ENCODE results near the gene OR6B3.
"Not testable (repeated sequence)": the region's sequence is repeated elsewhere in the genome, so short reads cannot be mapped to it uniquely, and the experiment has no call there.

The OR6B3 gene

DNA sequence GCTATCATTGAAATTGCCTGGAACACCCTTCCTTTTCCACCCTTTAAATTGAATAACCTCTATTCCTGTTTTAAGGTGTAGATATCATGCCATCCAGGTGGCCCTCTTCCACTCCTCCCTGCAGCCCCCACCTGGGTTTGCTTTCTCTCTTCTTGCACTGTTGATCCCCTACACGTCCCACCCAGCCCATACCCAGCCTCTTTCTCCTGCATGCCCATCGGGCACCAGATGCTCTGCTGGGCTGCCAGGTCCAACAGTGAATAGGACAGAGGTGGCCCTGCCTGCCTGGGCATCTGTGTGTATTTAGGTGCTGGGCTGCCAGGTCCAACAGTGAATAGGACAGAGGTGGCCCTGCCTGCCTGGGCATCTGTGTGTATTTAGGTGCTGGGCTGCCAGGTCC, 9.2 kb downstream of the OR6B3 start:
- not testable (repeated sequence) for DNase-seq (ENCODE audit: low read depth)

DNA sequence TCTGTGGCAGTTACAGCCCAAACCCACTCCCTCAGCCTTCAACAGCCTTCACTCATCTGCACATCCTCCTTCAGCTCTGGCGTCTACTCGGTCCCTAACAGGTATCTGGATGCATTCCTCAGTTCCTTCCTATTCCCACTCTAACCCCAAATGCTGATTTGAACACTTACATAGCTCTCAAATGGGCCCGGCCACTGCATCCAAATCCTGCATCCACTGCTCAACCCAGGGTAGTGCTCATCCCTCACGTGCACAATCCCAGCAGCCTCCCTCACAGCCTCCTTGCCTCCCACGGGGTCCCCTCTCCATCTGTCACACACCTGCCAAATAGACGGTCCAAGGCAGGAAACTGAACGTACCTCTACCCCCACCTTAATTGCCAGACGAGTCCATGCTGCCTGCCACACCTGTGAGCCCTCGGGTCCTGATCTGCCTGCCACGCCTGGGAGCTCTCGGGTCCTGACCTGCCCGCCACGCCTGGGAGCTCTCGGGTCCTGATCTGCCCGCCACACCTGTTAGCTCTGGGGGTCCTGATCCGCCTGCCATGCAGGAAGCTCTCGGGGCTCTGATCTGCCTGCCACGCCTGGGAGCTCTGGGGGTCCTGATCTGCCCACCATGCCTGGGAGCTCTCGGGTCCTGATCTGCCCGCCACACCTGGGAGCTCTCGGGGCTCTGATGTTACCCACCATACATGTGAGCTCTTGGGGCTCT, 9.9 kb downstream of the OR6B3 start:
- DNase-seq (ENCODE audit: low read depth): no peak

DNA sequence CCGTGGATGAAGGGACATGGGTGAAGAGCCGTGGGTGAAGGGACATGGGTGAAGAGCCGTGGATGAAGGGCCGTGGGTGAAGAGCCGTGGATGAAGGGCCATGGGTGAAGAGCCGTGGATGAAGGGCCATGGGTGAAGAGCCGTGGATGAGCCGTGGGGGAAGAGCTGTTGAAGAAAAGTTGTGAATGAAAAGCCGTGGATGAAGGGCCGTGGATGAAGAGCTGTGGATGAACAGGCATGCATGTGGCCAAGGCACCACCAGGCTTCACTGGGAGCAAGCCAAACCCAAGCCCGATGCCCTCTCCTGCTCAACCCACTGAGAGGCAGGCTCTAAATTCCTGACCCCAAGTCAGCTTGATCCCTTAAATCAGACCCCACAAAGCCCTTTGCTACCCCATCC, 10.6 kb downstream of the OR6B3 start:
- no peak for DNase-seq (ENCODE audit: low read depth)

DNA sequence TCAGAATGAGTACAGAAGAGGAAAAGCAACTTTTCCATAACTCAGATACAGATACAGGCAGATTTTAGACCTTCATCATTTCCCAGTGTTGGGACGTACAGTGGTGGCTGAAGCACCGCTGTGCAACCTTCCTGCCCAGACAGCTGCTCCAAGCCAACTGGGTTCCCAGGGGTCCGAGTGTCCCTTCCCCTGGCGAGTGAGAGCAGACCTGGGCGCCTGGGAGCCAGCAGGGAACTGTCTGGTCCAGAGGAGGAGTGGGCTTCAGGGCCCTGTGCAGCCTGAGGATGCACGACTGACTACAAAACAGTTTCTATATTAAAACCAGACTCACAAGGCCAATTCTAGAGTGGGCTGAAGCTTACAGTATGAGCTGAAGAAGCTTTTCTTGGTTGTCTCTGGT, 12.0 kb downstream of the OR6B3 start:
- DNase-seq (ENCODE audit: low read depth): no peak

DNA sequence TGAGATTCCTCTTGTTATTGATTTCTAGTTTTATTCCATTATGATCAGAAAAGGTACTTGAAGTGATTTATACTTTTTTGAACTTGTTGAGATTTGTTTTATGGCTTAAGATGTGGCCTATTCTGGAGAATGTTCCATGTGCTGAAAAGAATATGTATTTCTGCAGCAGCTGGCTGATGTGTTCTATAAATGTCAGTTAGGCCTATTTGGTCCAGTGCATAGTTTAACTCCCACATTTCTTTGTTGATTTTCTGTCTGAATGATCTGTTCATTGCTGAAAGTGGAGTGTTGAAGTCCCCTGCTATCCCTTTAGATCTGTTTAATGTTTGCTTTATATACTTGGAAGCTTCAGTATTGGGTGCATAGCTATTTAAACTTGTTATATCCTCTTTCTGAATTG, 16.0 kb downstream of the OR6B3 start:
- DNase-seq (ENCODE audit: low read depth): no peak

DNA sequence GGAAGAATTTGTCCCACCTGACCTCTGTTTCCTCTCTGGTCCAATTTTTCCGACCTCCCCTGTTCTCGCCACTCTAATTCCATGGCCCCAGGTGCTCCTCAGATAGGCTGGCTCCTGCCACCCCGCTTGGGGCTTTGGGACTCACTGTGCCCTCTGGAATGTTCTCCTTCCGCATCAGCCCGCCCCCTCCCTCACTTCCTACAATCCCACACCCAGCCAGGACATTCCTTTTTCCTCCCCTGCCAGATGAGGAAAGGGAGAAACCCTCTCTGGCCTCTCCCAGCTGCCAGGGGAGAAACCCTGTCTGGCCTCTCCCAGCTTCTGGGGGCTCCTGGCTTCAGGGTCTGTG, 20.0 kb downstream of the OR6B3 start:
- no peak for DNase-seq (ENCODE audit: low read depth)

DNA sequence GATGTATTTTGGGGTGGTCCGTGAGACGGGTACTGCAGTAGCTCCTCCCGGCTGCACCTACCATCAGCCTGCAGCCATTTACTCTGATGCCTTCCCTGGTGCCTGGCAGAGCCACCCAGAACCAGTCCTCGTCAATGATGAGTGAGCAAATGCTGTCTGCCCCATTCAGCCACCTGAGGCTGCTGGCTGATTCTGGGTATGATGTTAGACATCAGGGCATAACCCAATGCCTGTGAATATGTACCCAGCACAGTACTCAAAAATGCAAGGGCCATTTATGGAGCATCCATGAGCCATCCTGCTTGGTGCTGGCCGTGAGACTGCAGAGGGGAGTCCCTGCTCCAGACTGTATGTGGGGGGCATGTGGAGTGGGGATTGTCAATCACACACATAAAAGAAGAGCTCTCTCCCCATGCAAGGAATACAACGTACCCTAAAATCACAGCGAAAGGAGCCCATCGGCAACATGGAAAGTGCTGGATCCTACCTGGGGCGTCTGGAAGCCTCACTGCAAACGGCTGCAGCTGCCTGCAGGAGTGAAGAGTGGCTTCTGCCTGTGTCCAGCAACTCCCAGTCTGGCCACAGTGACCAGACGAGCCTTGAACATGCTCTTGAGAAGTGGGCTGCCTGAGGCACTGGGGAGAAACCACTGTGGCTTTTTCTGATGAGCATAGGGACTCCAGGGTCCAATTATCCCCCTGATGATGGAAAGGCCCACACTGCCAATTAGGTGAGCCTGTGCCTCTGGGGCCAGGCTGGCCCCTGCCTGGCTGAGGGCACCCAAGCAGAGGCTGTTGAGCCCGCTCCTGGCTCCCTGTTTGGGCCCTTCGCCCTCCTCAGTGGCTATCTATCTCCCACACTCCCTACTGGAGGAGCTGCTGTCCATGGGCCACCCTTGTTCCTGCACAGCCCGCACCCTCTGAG, 20.7 kb downstream of the OR6B3 start:
- no peak for DNase-seq (ENCODE audit: low read depth)

DNA sequence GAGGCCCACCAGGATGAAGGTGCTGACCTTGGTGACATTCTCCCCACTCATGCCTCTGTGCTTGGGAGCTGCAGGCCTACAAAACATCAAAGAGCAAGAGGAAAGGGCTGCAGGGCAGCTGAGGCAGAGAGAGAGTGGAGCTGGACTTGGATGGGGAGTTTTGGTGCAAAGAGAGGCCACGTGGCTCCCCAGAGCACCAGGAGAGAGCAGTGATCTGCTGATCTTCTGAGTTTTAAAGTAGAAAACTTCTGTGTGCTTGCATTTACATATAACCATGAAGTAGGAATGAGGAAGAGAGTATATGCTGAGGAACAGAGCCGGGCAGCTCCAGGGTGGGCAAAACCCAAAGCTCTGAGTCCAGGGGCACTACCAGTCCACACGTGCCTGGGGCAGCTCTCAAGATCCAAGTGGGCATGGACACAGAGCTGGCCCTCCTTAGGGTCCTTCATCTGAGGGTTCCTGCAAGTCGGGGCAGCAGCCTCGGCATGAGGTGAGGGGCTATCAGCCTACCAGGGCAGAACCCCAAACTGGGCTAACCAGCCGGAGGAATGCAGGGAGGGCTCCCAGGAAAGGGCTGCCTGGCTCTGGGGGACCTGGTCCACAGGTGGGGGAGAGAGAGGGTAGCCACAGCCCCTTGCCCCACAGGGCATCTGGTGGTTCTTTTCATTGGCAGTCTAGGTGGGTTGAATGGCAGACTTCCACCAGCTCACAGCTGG, 22.8 kb downstream of the OR6B3 start, which contains the start of gene OR6B2:
Gene OR6B2, minus strand, starts transcription at position 51 of the 716 bp plus-strand sequence. Its CDS starts 0 bp downstream, at position 51.
- DNase-seq (ENCODE audit: low read depth): no peak

DNA sequence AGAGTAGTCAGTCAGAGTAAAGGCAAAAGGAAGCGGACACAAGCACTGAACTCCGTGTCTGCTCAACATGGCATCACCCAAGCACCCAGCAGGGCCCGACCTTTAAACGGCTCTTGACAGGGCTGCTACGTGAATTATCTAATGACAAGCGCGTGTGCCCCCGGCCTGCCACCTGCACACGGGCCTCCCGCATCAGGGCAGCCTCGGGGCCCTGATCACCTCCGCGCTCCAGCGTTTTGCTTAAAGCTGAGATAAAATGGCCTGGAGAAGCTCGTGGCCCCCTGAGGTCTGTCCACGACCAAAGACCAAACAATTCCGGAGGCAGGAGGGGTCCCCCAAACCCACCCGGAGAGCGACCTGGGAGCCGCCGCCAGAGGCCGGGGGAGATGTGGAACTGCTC, 28.6 kb downstream of the OR6B3 start:
- DNase-seq (ENCODE audit: low read depth): no peak

DNA sequence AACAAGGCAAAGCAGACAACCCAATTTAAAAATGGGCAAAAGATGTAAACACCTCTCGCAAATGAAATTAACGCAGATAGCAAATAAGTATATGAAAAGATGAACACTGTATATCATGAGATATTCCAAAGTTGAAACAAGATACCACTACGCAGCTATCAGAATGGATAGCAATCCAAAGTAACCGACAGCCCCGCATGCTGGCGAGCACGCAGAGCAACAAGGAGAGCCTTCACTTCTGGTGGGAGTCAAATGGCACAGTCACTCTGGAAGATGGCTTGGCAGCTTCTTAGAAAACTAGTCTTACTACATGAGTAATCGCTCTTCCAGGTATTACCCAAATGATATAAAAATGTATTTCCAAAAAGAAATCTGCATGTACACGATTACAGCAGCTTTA, 29.5 kb downstream of the OR6B3 start:
- DNase-seq (ENCODE audit: low read depth): no peak

DNA sequence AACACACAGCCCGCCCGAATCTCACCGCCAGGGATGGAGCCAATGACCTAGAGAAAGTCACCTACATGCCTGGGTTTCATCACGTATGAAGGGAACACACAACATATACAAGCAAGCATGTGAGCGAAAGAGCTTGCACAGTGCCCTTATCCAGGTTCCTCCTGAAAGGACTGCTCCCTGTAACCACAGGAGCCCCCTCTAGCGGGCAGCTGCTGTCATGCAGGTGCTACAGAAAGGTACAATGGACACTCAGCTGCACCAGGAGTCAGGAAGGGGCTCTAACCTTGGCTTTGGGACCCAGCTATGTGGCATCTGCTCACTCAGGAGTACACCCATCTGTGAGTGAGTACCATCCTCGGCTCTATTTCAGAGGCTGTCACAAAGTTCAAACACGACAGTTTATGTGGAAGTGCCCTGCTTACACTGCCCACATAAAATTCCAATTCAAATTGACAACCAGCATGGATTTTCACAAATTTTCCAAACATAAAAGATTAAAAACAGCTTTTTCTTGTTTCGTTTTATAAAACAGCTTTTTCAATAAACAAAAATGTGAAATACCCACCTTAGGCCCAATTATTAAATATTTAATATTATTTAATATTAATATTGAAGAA, 31.7 kb downstream of the OR6B3 start:
- DNase-seq (ENCODE audit: low read depth): no peak

DNA sequence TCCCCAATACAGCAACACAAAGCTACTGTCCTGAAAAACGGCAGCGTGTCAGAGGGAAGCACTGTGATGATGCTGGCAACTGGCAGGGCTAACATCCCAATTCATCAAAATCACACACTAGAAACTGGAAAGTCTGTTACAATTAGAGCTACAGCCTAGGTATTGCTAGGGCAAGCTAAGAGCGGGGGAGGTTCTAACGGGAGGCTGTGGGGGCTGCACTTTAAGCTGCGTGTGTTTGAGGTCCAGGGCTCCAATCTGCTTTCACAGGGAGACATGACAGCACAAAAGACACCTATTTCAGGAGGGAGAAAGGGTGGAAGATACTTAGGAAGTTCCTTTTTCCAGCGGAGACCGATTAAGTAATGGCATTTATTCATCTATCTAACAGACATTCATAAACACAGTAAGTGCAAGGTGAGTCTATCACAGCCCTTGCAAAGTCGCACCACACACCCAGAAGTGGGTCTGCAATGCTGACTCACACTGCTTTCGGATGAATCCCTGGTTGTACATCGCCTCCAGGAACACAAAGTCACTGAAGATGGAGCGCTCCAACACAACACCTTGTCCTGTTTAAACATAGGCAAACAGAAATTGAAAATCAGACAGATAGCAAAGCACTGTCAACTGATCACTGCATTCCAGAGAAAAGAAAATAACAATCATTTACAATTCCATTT, 35.1 kb downstream of the OR6B3 start:
- no peak for DNase-seq (ENCODE audit: low read depth)

DNA sequence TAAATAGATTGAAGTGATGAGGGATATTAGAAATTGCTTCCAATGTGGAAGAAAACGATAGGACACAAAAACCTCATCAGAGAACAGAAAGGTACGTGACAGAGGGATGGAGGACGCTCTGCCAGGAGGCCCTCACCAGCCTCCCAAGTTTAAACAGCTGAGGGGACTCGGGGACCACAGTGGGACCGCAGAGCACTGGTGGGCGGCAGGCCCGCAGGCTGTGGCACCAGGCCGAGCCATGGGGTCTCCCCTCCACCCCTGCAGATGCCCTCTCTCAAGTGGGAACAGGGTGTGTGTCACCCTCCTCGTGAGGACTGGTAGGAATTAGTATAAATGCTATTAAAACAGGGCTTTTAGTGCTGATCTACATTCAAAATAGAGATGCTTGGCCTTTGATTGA, 39.0 kb downstream of the OR6B3 start:
- DNase-seq (ENCODE audit: low read depth): no peak

DNA sequence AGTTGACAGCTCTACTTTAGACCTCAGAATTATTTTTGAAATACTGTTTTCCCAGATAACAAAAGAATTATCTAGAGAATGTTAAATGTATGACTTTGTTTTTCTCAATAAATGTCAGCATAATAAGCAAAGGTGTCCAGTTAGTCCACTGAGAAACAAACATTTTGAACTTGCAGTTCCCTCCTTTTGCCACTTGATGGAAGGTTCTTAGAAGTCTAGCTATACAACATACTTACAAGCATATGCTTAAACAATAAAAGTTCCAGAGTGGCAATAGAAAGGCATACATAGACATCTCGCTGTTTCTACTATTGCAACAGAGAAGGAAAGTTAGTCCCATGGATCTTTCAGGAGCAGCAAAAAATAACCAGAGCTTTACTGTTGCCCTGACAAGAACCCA, 40.0 kb downstream of the OR6B3 start:
- no peak for DNase-seq (ENCODE audit: low read depth)

DNA sequence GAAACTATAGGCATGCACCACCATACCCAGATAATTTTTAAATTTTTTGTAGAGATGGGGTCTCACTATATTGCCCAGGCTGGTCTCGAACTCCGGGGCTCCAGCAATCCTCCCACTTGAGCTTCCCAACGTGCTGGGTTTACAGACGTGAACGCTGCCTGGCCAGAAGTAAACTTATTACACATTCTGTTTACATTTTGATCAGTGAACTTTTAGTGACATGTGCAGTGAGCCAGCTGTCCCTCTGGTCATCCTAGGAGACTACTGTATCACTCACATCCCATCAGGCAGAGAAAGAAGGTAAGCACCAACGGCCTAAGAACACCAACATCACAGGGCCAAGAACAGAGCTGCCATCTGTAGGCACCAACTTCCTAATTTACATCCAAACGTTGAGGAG, 50.3 kb downstream of the OR6B3 start:
- no peak for DNase-seq (ENCODE audit: low read depth)

DNA sequence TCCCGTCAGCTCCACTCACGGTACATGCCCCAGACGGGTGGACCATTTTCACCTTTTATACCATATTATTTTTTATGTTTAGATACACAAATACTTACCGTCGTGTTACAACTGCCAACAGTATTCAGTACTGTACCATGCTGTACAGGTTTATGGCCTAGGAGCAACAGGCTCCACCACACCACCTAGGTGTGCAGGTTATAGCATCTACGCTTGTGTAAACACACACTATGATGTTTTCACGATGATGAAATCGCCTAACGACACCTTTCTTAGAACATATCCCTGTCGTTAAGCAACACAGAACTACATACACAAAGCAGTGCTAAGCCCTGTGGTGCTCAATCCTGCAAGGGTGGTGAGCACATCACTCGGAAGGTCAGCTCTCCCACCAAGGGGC, 52.6 kb downstream of the OR6B3 start:
- DNase-seq (ENCODE audit: low read depth): no peak

DNA sequence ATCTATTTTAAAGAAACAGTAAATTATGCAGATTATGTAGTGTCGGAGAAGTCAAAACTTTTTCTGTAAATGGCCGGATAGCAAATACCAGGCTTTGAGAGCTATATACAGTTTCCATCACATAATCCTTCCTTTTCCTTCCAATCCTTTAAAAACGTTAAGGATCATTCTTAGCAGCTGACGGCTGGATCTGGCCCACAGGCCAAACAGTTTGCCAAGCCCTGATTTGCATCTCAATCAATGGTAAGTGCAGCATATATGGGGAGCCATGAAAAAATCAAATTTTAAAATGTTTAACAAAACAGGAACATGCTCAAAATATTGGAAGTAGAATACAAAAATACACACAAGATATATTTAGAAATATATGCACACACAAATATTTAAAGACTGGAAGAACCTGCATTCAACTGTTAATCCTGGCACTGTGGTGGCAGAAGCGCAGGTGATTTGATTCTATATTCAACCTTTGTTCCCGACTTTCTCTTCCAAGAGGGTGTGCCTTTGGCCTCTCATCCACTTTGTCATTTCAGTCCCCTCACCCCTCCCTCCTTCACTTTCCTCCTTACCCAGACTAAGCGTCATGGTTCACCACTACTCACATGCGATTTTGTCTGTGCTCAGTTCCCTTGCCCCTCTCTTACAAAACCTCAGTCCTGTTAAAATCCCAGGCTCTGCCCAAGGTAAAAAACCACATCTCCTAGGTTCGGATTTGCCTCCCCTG, 55.5 kb downstream of the OR6B3 start:
- no peak for DNase-seq (ENCODE audit: low read depth)

All from GM04504 (cell line).